ENCODE data around the gene SOX1. TPM values are rescaled to one million over a fixed set of nuclear protein-coding genes. Genes with fewer than 3 reads are reported as not detected.

SOX1 gene
- total RNA-seq, 1 donor from 2014 or later, result not detected

DNA sequence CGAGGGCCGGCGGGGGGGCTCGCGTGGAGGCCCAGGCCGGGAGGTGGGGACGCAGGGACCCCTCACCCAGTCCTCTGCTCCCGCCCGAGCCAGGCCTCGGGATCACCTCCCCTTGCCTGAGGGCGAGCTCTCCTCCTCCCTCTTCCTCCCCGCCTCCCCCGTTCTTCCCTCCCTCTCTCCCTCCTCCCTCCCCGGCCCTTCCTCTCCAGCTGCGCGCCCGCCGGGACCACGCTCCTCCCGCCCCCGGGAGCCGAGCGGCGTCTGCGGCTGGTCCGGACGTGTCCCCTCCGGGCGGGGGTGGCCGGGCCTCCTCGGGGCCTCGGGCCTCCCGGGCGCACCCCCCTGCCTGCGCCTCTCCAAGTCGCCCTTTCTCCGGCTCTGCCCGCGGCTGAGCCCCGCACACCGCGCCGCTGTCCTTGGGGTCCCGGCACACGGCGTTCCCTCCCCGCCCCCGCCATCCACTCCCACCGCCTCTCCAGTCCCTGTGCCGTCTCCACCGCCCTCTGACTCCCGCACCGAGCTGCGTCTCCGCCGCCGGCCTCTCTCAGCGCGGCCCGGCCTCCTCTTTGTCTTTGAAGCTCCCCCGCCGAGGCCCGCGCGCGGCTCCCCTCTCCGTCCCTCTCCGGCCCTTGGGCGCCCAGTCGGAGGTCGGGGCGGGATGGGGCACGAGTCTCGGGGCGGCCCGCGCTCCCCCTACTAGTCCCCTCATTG lies 5.7 kb downstream of the SOX1 start:
- DNase-seq (ENCODE audit: low spot score), result no peak

DNA sequence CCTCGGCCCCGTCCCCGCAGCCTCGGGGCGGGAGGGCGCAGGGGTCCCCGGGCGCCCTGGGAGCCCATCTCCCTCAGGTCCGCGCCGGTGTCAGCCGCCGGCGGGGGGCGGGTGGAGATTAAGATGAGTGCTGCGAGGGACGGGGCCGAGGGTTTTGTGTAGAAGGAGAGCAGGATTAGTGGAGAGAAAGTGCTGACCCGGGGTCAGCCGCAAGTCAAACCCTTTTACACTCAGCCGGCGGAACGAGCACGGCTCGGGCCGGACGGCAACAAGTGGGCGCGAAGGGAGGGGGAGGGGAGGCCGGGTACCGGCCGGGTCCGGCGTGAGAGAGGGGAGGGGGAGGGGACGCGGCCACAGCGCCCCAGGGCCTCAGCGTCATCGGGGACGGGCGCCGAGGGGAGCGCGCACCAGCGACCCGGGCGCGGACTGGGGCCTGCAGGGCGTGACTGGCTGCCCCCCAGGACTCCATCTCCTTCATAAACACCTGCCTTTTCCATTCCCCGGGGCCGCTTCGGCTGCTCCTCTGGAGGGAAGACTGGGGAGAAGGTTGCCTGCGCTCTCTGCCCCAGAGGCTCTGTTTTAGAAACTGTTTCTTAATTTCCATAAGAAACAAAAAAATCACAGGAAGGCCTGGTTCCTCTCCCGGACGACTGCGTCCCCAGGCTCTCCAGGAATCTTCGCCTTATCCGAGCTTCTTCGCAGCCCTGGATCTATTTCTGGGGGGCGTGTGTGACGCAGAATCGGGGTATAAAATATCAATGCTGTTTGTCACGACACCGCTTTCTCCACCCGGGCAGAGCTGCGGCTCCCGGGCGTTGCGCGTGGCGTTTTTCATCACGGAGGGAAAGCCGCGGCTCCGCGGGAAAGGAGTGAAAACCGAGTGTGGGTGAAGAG lies 6.5 kb downstream of the SOX1 start:
- no peak for DNase-seq (ENCODE audit: low spot score)

DNA sequence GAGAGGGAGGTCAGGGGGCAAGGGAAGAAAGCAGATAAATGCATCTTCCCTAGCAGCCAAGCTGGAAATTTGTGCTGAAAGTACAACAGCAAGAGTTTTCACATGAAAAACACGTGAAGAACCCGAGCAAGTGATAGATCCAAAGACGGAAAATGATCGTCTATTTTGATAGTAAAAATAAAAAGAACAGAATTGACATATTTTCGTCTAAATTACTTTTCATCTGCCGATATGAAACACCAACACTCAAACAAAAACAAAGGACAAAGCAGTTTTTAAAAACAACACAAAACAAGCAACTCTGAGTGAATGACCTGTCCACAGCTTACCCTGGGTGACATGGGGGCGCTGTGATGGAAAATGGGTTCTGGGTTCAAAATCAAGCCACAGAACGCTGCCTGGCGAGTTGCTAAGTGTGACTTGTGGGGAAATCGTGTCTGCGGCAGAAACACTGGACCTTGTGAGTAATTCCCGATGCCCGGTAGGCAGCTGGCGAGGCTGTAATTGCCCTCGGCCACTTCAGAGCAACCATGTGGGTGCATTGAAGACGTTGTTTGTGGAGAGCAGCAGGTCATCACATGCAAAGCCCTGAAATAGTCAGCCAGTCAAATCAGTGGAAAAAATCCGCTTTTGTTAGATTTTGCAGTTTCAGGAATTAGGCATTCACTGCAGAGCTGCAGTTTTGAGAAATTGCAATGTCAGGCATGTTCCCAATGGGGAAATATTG lies 7.4 kb downstream of the SOX1 start:
- DNase-seq (ENCODE audit: low spot score), result no peak

DNA sequence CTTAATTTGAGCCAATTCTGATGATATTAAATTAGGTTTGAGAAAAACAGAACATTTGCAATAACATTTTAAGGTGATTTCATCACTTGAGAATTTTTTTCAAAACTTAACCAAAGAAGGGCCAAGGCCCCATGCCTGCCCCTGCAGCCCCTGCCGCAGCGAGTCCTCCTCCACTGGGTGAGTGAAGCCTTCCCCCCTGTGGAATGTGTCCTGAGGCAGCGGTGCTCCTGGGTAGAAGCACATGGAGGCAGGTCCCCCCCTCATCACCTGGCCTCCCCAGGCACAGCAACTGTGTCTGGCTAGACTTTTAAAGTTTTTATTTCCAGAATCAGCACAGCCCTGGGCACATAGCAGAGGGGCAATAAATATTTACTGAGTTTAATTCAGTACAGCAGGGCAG lies 10.8 kb downstream of the SOX1 start:
- no peak for DNase-seq (ENCODE audit: low spot score)

DNA sequence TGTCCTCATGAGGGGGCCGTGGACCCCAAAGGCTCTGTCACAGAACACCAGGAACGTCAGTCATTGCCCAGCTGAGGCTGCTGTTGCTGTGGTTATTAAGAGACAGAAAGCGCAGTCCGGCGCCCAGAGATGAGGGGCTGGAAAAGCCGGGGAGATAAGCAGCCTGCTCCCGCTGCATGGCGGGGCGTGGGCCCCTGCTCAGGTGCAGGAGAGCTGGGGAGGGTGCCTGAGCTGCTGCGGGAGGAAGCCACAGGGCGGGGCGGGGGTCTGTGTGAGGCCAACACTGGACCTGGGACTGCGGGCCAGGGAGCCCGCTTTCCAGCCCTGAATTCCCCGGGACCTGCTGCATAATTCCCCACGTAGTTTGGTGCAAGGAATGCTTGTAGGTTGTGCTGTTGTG lies 11.3 kb downstream of the SOX1 start:
- no peak for DNase-seq (ENCODE audit: low spot score)

DNA sequence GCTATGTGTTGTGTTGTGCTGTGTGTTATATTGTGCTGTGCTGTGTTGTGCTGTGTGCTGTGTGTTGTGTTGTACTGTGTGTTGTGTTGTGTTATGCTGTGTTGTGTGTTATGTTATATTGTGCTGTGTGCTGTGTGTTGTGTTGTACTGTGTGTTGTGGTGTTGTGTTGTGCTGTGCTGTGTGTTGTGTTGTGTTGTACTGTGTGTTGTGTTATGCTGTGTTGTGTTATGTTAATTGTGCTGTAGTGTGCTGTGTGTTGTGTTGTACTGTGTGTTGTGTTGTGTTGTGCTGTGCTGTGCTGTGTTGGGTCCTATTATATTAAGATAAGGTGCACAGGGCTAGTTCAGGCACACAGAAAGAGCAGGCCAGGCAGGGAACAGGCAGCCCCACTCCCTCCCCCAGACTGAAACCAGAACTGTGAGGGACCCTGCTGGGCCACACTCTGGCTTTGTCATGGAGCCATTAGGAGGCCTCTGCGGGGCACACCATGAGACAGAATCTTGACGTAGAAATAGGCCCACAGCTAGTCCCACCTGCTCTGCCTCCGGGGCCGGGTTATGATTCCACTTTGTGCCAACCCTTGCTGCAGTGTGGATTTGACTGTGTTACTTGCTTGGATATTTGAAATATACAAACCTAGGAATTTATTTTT lies 12.1 kb downstream of the SOX1 start:
- DNase-seq (ENCODE audit: low spot score), result no peak

DNA sequence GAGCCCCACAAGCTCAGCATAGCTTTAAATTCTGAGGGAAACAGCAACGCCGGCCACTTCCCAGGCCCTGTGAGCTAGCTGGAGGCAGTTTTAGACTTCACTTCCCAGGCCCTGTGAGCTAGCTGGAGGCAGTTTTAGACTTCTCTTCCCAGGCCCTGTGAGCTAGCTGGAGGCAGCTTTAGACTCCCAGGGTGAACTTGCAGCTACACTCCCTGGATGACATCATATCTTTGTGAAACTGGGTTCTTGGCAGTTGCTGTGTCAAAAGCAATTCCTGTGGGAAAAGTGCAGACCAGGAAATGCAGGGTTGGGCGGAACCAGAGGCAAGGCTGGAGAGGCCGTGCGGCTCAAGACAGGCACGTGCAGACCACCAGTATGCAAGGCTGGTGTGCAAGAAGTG lies 12.7 kb downstream of the SOX1 start:
- DNase-seq (ENCODE audit: low spot score), result no peak

DNA sequence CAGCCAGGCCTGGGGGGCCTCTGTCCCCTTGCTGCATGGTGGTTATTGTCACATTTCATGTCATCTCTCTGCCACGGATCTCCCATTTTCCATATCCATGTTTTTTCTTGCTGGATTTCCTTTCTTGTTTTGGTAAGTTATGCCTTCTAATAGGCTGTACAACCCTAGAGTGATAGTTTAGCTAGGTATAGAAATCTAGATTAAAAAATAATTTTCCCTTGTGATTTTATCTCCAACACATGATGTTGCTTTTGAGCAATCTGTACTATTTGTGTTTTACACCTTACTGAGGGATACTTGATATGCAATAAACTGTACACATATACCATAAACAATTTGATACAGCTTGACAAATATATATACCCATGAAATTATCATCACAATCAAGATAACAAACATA lies 17.0 kb downstream of the SOX1 start:
- DNase-seq (ENCODE audit: low spot score), result no peak

DNA sequence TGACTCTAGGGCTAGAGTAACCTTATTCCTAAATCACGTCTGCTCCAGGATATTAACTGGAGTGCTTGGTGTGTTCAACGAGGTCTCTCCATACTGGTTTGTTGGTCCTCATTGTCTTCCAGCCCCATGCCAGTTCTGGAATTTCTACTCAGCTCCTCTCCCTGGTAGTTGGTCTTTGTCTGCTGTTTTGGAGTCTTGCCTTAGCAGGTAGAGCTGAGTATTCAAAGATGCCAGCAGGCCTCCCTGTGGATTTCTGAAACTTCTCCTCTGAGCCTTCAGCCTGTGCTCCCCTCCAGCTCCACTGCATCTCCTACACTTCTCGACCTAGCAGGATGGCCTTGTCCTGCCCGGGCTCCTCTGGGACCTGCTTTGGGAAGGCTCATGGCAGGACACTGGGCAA lies 25.5 kb downstream of the SOX1 start:
- DNase-seq (ENCODE audit: low spot score), result no peak

DNA sequence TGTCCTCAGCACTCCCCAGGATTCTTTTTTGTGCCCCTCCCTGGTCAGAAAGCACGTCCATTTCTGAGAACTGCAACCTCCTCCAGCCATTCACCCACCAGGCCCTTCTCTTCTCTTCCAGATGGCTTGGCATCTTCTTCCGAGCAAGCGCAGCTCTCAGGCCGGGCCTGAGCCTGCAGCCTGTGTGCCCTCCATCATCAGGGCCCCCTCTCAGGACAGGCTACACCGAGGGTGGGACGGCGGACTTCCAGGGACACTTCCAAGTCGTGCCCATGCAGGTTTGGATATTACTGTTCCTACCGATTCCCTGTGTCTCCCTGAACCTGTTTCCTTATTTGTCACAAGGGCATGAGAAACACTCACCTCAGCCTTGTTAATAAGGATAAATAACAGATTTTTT lies 28.4 kb downstream of the SOX1 start:
- no peak for DNase-seq (ENCODE audit: low spot score)

DNA sequence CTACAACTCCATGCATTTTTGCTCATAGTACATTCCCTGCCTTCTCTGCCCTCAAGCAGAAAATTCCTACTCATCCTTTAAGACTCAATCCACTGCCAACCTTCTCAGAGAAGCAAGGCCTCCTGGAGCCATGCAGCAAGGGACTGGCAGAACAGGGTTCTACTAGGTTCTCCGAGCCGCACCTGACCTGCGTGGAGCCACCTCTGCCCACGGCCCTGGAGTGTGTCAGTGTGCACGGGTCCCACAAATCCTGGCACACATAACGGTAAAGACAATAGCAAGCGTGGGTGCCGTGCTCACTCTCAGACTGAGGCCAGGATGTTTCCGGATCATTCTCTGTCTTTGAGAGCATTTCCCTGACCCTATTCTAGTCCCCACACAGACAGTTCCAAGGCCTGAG lies 30.0 kb downstream of the SOX1 start:
- no peak for DNase-seq (ENCODE audit: low spot score)

DNA sequence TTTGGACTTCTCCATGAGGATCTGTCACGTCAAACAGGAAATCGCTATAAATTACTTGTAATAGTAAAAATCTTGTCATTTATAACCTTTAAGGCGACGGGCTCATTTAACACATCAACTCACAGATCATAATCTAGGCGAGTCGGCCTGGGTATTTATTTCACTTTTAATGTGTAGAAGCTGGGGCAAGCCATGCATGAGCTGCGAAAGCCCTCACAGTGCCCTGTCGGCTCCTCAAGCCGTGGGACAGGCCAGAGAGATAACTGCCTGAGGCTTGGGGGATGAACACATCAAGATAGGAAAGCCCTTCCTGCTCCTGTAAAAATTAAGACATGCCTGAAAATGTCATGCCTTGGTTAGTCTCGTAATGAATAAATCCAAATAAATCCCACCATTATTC lies 30.8 kb downstream of the SOX1 start:
- no peak for DNase-seq (ENCODE audit: low spot score)

DNA sequence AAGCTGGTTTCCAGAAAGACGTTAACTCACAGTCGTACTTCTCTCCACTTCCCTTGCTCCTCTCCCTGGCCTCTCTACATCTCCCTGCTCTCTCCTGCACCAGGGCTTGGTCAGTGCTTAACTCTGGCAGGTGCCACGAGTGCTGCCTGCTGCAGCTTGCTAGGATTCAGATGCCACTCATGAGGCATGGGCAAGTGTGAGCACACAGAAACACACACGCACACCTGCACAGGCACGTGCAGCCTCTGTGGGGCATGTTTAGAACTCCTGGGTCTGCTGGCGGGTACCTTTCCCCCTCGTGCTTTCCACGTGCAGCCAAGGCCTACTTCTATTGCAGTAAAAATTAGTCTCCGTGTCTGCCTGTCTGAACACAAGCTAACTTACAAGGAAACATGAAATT lies 31.8 kb downstream of the SOX1 start:
- no peak for DNase-seq (ENCODE audit: low spot score)

DNA sequence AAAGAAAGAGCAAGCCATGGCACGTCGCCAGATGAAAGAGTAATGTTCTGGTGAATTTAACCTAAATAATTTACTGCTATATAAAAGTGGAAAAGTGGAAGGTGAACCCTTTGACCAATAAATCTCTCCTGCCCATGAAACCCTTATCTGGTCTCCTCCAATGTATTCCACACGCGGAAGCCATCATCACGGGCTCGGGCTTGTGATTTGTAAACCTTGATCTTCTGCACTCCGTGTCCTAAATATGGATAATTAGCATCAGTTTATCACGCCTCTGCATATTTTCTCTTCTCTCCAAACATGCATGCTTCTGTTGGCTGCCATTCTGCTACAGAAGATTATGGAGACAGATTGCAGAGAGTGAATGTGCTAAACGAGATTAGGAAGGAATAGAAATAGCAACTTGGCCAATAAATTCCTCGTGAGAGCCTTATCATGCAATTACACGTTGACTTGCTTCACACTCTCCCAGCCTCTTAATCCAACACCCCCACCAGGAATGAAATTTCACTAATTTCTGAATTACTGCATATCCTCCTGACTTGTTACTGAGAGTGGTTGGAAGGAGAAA lies 34.5 kb downstream of the SOX1 start:
- no peak for DNase-seq (ENCODE audit: low spot score)

DNA sequence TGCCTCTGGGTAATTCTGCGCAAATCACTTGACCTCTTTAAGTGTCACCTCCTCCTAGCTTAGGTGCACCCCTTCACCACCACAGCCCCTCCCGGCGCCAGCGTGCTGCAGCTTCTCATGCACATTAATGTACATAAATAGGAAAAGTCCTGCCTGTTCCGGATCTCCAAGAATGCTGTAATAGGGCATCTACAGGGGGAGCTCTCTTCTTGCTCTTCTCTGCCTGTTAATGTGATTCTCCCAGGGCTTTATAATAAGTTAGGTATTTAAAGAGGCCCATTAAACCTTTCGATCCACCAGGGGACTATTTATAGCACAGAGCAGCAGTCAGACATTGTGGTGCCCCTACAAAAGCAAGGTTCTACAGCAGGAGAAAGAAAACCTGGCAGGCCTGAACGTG lies 35.3 kb downstream of the SOX1 start:
- DNase-seq (ENCODE audit: low spot score), result no peak

DNA sequence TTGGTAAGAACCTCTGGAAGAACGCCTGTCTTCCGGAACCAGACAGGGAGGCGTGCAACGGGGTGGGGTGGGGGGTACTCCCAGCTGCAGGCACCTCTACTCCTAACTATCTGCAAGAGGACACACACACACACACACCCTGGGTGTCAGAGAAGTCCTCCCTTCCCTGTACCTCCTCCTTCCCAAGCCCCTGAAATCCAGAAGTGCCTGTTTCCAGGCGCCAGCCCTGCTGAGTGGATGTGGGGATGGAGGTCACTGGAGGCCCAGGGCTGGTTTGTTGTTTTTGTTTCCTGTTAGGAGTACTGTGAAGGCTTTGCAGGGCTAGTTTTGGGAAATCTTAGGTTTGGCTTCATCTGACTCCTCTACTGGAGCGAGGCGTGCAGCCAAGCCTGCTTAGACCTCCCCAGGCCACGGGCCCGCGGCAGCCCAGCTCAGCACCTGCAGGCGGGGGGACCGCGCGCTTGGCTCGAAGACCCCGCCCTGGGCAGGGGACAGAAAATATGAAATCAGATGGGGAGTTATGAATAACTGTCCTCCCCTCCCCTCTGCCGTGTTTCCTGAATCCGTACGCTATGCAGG lies 36.4 kb downstream of the SOX1 start:
- no peak for DNase-seq (ENCODE audit: low spot score)

DNA sequence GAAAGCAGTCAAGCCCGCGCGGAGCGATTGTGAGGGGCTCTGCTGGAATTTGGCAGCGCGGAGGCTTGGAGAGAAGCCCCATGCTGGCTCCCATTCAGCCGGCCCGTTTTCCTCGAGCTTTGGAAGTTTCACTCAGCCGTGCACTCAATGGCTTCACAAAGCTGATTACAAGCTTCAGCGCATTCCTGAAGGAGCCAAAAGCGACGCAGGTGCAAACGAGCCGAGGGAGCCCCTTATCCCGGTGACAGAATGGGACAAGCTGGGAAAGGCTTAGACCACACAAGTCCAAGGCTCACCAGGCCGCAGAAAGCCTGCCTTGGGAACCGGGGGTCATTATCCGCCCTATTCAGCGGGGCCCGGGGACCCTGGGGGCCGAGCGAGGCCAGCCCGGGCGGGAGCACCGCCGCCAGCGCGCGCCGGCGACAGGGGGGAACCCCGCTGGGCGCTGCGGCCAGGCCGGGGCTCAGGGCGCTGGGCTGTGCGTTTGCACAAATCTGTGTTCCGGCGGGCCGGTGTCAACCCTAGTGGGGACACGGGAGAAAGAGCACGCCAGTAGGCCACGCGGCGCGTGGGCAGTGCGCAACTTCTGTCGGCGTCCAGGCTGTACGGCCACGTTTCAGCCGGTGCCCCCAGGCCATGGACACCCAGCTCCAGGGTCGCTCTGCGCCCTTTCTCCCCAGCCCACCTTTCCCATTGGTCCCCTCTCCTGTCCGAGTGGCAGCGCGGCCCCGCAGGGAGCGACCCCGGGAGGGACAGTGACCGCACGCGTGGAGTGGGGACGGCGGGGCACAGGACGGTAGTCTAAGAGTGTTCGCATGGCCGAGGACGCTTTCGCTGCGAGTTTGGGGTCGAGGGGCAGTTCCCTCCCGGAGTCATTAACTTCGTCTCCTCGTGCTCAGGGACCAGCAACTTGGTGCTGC lies 37.3 kb downstream of the SOX1 start:
- no peak for DNase-seq (ENCODE audit: low spot score)

DNA sequence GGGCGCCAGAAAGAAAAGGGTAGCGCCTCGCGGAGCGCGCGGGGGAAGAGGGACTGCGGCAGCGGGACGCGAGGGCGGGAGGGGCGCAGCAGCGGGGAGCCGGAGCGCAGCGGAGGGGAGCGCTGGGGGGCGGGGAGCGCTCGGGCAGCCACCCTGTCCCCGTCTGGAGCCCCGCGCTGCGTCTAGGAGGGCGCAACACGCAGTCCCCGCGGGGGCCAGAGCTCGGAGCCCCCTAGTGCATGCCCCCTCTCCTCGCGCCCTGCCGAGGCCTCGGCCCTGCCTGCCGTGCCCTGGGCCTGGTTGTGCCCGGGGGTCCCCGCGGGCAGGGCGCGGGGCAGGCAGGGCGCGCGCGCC lies 37.9 kb downstream of the SOX1 start:
- no peak for DNase-seq (ENCODE audit: low spot score)

DNA sequence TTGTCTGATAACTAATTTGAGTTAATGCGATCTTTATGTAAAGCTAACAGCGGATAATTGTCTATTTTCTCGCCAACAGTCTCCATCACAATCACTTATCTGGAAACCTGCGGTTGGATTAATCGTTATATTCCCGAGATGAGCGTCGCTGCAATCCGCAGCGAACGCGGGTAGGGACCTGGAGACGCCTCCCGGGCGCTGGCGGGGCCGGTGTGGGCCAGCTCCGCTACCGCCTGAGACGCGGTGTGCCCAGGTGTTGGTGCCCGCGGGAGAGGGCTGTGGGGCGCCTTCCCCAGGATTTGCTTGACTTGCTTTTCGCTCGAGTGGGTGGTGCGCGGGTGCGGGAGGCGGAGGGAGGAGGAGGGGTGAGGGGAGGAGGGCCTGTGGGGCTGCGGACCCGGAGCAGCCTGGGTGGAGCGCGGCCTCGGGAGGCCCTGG lies 38.3 kb downstream of the SOX1 start:
- no peak for DNase-seq (ENCODE audit: low spot score)

DNA sequence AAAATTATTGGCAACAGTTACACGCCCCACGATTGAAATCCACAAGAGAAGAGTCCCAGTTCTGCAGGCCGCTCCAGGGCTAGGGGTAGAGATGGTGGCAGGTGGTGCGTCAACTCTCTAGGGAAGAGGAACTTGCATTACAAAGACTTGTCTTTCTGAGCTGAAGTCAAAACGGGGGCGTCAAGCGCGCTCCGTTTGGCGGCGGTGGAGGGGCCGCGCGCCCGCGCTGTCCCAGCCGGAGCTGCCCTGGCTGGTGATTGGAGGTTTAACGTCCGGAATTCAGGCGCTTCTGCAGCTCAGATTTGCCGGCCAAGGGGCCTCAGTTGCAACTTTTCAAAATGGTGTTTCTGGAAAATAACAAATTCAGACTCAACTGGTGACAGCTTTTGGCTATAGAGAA lies 38.9 kb downstream of the SOX1 start:
- DNase-seq (ENCODE audit: low spot score), result no peak

All from mucosa of gallbladder (tissue), 1 donor.